Measurements from ENCODE around the gene IDI1. TPM values are rescaled to one million over a fixed set of nuclear protein-coding genes. Genes with fewer than 3 reads are reported as not detected.
"Not testable (repeated sequence)": the region's sequence is repeated elsewhere in the genome, so short reads cannot be mapped to it uniquely, and the experiment has no call there.

IDI1 gene
- total RNA-seq, 4 donors from 2014 or later = 10.8 to 64.2 (median 17.9) TPM

DNA sequence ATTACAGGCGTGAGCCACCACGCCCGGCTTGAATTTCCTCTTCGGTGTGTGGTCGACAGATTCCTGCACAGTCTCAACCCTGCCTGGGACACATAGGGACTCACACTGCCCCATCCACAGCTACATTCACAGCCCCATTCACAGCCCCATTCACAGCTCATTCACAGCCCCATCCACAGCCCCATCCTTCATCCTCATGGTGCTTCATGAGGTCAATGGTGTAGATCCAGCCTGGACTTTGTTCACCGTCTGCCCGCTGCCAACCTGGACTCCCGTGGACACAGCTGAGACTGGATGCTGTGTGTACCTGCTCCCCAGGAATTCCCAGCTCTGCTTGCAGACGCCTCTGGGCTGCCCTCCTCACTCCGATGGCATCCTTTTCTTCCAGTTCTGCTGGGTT lies 28.5 kb downstream of the IDI1 start:
- intact Hi-C loops (cut with DNase I; ENCODE audit: low total_unique reads) = no loop called here
- DNase-seq = no peak
- no peaks in the 10 kb centered on the region for H3K4me1 ChIP-seq
- no peaks in the 10 kb centered on the region for H3K36me3 ChIP-seq
- TF ChIP-seq POLR2A (IDR thresholded peaks at IDR 0.05) (no peak), CTCF (IDR thresholded peaks at IDR 0.05) (no peak)
- H3K27ac ChIP-seq = no peak overlapping the region
- H3K4me3 ChIP-seq = no peak overlapping the region
- no peaks in the 10 kb centered on the region for H3K9me3 ChIP-seq
- H3K27me3 ChIP-seq = no peaks in the 10 kb centered on the region

DNA sequence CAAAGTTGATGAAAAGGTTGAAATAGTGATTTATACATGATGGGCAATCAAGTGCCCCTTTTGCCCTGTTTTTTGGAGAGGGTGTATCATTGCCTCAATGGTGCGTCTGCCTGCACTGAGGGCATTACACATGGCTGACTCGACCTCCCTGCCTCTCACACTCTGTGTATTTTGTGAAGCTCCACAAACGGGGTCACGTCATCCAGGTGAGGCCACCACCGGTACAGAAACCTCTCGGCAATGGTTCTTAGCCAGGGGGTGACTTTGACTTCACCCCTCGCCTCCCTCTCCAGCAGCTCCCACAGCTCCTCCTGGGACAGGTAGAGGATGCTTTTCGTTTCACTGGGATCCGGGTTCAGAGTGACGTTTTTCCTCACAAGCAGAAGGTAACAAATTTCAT lies 29.6 kb downstream of the IDI1 start:
- no peaks in the 10 kb centered on the region for H3K36me3 ChIP-seq
- intact Hi-C loops (cut with DNase I; ENCODE audit: low total_unique reads) = no loop called here

DNA sequence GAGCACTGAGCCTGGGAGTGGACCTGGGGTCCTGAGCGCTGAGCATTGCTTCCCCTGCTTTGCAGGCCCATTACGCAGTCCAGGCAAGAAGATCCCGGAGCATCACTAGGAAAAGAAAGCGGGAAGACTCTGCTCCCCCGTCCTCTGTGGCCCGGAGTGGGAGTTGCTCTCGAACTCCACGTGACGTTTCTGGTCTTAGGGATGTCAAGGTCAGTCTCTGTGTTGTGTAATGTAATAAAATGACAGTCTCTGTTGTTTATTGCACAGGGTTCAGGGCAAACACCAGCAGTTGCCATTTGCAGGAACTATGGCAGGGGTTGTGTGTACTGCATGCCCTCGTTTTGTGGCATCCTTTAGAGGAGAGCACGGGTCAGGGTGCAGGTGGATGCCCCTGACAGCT lies 33.2 kb downstream of the IDI1 start:
- TF ChIP-seq POLR2A (IDR thresholded peaks at IDR 0.05) (no peak), CTCF (IDR thresholded peaks at IDR 0.05) (no peak)
- intact Hi-C loops (cut with DNase I; ENCODE audit: low total_unique reads) = no loop called here

More for the DNA sequence above, 29.6 kb downstream of the IDI1 start:
- Histone ChIP-seq H3K27ac (no peak overlapping the region), H3K9me3 (no peaks in the 10 kb centered on the region), H3K4me1 (no peaks in the 10 kb centered on the region), H3K4me3 (no peak overlapping the region), H3K27me3 (no peaks in the 10 kb centered on the region)
- no peak for DNase-seq
- TF ChIP-seq CTCF (IDR thresholded peaks at IDR 0.05) (no peak), POLR2A (IDR thresholded peaks at IDR 0.05) (no peak)

DNA sequence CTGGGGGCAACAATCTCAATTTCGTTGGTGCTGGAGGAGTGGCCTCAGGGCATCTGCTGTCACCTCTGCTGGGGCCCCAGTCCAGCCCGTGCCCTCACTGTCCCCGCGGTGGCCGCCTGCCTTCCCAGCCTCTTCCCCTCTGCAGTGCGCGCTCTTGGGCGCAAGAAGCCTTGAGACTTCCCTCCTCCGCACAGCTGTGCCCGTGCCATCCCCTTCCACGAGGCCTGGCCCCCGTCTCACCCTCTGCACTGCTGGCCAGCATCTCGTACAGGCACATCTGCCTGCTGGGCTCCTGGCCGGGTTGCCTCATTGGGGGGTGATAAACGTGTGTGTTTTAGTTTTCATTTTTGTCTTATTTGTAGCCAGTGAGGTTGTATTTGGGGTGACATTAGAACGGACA lies 37.2 kb downstream of the IDI1 start:
- intact Hi-C loops (cut with DNase I; ENCODE audit: low total_unique reads) = no loop called here

More for the DNA sequence above, 33.2 kb downstream of the IDI1 start:
- no peaks in the 10 kb centered on the region for H3K4me1 ChIP-seq
- H3K4me3 ChIP-seq = no peak overlapping the region
- no peak for DNase-seq
- no peaks in the 10 kb centered on the region for H3K27me3 ChIP-seq
- no peaks in the 10 kb centered on the region for H3K36me3 ChIP-seq
- no peak overlapping the region for H3K27ac ChIP-seq
- H3K9me3 ChIP-seq = no peaks in the 10 kb centered on the region

DNA sequence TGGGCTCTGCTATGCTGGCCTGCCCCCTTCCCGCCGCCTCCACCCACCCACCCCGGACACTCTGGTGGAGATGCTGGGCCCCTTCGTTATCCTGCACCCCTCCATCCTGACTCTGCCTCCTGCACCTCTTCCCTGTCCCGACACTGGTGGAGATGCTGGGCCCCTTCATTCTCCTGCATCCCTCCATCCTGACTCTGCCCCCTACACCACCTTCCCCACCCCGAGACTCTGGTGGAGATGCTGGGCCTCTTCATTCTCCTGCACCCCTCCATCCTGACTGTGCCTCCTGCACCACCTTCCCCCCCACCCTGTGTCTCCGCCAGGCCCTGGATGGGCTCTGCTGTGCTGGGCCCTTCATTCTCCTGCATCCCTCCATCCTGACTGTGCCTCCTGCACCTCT lies 38.2 kb downstream of the IDI1 start:
- Histone ChIP-seq H3K4me3 (no peak overlapping the region), H3K9me3 (no peaks in the 10 kb centered on the region), H3K27me3 (no peaks in the 10 kb centered on the region), H3K27ac (no peak overlapping the region), H3K36me3 (no peaks in the 10 kb centered on the region), H3K4me1 (no peaks in the 10 kb centered on the region)
- no peak for TF ChIP-seq CTCF (IDR thresholded peaks at IDR 0.05)
- no peak for TF ChIP-seq POLR2A (IDR thresholded peaks at IDR 0.05)
- intact Hi-C loops (cut with DNase I; ENCODE audit: low total_unique reads) = no loop called here
- DNase-seq = no peak

More for the DNA sequence above, 37.2 kb downstream of the IDI1 start:
- Histone ChIP-seq H3K27ac (no peak overlapping the region), H3K36me3 (no peaks in the 10 kb centered on the region), H3K4me1 (no peaks in the 10 kb centered on the region), H3K4me3 (no peak overlapping the region), H3K9me3 (no peaks in the 10 kb centered on the region), H3K27me3 (no peaks in the 10 kb centered on the region)
- no peak for DNase-seq
- no peak for TF ChIP-seq CTCF (IDR thresholded peaks at IDR 0.05)
- no peak for TF ChIP-seq POLR2A (IDR thresholded peaks at IDR 0.05)

GRCh38 chr10:1009947-1010346 lies 39.0 kb downstream of the IDI1 start:
- H3K27ac ChIP-seq; intact Hi-C loops (cut with DNase I; ENCODE audit: low total_unique reads); DNase-seq; H3K27me3 ChIP-seq; H3K36me3 ChIP-seq; H3K4me1 ChIP-seq; H3K9me3 ChIP-seq; H3K4me3 ChIP-seq: not testable (repeated sequence)

Data from uterus (tissue), 4 donors.